KOPT-K1 (cell line): ENCODE results near the gene GPRC5A.

ENCODE experiments used
- H3K27ac ChIP-seq: fragments of 200-600 bp; sonication (generic); 2 replicates; pipeline ENCODE4 v1.5.1; 2016; ENCODE audit warnings: antibody characterized with exemption, mild to moderate bottlenecking, low read depth, low read length; ENCODE audit not compliant: poor library complexity, severe bottlenecking
- H3K36me3 ChIP-seq: fragments of 200-600 bp; sonication (generic); 2 replicates; pipeline ENCODE4 v1.5.1; 2017; ENCODE audit warnings: antibody characterized with exemption, mild to moderate bottlenecking, low read length, moderate library complexity; ENCODE audit not compliant: insufficient read depth
- H3K9me3 ChIP-seq: fragments of 200-600 bp; sonication (generic); 2 replicates; pipeline ENCODE4 v1.5.1; 2017; ENCODE audit warnings: antibody characterized with exemption, low read length, mild to moderate bottlenecking; ENCODE audit not compliant: insufficient read depth, poor library complexity, severe bottlenecking

Gene GPRC5A

DNA sequence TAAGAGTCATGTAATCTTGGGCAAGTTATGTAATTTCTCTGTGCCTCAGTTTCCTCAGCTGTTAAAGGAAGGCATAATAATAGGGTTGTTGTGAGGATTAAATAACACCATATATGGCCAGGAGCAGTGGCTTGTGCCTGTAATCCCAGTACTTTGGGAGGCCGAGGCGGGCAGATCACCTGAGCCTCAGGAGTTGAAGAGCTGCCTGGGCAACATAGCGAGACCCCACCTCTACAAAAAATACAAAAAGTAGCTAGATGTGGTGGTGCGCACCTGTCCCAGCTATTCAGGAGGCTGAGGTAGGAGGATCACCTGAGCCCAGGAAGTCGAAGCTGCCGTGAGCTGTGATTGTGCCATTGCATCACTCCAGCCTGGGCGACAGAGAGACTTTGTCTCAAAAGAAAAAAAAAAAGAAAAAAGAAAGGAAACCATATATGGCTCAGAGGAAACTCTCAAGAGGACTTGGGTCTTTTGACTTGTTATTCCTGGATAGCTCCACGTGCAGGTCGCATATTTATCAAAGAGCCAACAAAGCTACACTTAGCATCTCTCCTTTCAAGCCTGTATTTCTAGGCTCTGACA, 6.9 kb downstream of the GPRC5A start:
- Histone ChIP-seq H3K9me3 (no peaks in the 10 kb centered on the region), H3K27ac (no peak overlapping the region), H3K36me3 (no peaks in the 10 kb centered on the region)

DNA sequence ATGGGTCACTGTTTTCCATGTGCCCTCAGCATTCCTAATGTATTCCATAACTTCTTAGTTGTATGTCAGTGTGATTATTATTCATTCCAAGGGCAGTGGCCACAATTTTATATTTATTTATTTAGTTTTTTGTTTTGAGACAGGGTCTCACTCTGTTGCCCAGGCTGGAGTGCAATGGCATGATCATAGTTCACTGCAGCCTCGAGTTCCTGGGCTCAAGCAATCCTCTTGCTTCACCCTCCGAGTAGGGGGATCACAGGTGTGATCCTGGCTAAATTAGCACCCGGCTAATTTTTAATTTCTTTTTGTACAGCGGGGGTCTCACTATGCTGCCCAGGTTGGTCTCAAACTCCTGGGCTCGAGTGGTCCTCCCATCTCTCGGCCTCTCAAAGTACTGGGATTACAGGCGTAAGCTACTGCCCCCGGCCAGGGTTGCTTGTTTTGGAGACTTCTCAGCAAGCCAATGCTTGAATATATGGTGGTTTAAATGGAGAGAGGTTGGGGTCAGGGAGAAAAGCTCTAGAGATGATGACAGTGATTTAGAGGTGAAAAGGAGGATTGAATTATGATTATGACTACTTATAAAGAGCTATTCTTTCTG, 7.6 kb downstream of the GPRC5A start:
- no peak overlapping the region for H3K27ac ChIP-seq
- no peaks in the 10 kb centered on the region for H3K36me3 ChIP-seq
- no peaks in the 10 kb centered on the region for H3K9me3 ChIP-seq

DNA sequence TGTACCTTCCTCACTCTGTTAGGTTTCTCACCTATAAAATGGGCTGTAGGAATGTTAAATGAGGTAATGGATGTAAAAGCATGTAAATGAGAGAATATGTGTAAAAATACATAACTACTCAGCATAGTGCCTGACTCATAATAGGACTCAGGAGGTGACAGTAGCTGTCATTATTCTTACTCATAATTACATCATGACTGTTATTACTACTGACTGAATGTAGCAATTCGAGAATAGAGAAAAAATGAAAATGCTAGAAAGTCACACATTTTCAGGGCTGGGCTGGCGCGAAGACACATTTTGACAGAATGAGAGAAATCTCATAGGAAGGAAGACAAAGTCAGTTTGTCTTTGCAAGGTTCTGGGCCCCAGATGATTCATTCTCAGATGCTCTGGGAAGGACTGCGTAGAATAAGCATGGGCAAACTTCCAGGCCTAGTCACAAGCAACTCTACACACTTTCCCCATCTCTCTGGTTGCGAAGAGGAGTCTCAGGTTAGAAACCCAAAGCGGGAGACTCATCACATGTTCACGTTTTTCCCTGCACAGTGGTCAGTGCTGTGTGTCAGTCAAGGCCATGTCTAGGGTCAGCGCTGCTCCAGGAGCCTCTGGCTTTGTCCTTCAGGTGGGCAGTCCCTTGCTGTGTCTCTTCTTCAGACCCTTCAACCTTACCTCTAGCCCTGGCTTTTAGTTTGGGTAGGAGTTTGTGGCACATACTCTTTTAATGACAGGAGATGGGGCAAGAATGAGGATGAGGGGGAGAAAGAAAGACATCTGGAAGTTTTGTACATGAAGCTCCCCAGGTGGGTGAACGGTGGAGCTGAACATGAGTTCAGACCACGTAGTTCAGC, 8.4 kb downstream of the GPRC5A start:
- Histone ChIP-seq H3K27ac (no peak overlapping the region), H3K36me3 (no peaks in the 10 kb centered on the region), H3K9me3 (no peaks in the 10 kb centered on the region)

DNA sequence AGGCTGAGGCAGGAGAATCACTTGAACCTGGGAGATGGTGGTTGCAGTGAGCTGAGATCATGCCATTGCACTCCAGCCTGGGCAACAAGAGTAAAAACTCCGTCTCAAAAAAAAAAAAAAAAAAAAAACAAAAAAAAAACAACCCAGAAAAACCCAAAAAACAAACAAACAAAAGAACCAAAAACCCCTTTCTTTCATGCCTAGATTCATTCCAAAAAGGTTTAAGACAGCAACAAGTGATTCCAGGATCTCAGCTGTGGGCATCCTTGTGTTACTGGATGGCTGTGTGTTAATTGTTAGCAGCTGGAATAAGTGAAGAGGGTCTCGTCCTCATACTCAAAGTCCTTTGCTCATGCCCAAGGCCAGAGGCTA, 9.4 kb downstream of the GPRC5A start:
- Histone ChIP-seq H3K36me3 (no peaks in the 10 kb centered on the region), H3K9me3 (no peaks in the 10 kb centered on the region), H3K27ac (no peak overlapping the region)

DNA sequence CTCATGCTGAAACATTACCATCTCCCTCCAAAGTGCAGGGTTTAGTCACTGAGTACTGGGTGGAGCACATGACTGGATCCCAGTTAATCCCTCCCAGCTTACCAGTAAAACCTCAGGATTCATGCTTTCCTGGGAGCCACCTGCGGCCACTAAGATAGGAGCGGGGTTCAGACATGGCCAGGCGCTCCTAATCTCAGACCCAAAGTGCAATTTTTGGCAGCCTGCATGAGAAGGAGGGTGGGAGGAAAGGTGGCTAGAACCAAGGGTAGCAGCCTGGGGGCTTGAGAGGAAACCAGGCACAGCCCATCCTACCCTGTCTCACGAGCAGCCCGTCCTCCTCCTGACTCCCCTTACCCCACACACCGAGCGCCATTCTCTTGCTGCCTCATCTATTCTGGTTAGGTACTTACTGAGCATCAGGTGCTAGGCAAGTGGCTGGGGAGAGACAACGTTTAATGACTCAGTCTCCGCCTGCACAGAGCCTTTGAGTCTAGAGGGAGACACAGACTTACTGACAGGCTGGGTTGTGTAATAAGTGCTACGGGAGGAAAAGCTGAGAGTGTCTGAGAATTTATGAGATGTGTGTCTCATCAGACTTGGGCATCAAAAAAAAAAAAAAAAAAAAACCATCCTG, 9.9 kb downstream of the GPRC5A start:
- Histone ChIP-seq H3K36me3 (no peaks in the 10 kb centered on the region), H3K27ac (no peak overlapping the region), H3K9me3 (no peaks in the 10 kb centered on the region)

DNA sequence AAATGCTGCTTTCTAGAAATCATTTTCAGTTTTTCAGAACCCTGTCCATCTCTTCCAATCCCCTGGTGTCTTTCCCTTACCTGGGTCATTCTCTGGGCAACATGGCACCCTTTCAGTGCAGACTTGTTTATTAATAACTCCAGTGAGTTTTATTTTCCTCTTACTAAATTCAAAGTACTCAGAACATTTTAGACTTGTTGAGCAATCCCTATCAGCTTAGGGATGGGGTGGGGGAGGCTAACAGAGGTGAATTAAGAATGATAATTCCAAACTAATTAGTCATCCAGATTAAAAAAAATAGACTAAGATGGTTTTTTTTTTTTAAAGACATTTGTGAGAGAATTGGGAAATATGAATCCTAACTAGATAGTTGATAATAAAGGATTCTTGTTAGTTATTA, 10.7 kb downstream of the GPRC5A start:
- Histone ChIP-seq H3K36me3 (no peaks in the 10 kb centered on the region), H3K9me3 (no peaks in the 10 kb centered on the region), H3K27ac (no peak overlapping the region)

DNA sequence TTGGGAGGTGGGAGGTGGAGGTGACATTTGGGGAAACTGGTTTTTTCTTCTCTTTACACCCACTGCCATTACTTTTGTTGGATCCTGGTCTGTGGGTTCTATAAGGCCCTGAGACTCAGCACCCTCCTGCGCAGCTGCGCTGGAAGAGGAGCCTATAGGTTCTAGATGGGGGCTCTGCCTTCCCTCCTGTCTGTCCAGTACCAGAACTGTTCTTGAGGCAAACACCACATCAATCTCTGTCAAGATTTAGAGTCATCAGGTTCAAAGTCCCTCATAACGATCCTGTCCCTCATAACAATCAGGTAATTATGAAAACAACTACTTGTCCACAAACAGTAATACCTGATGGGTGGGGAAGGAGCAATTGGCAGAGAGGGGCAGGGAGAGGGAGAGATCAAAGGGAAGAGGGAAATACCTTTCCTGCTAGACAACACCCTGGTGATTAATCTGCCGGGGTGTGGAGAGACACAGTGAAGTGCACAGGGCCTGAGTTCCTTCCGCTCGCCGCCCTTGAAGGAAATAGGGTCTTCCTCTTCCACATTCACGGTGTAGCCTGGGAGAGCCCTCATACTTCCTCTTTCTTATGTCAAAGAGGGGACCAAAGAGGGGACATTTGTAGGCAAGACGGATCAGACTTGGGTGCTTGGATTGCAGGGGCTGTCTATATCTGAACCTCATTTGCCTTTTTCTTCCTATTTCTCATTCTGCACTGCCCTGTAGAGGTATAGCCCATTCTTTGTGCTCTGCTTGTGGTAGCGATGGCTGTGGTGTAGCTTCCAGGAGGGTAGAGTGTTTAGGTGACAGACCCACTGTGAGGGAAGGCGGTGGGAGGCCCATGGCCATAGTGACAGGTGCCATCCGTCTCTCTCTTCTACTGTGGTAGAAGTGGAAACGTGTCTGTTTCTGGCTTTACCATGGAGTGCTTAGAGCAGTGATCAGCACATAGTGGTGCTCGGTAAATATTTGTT, 12.6 kb downstream of the GPRC5A start:
- H3K27ac ChIP-seq: no peak overlapping the region
- H3K36me3 ChIP-seq: no peaks in the 10 kb centered on the region

DNA sequence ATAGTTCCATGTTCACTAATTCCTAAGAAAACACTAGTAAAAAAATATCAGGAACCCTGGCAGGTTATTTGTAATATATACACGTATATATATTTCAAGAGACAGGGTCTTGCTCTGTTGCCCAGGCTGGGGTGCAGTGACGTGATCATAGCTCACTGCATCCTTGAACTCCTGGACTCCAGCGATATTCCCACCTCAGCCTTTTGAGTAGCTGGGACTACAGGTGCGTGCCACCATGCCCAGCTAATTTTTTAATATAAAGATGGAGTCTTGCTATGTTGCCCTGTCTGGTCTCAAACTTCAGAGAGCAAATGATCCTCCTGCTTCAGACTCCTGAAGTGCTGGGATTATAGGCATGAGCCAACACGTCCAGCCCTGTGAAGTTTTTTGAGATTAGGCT, 16.2 kb downstream of the GPRC5A start:
- H3K36me3 ChIP-seq: no peaks in the 10 kb centered on the region
- no peaks in the 10 kb centered on the region for H3K9me3 ChIP-seq
- H3K27ac ChIP-seq: no peak overlapping the region

More for the DNA sequence above, 12.6 kb downstream of the GPRC5A start:
- no peaks in the 10 kb centered on the region for H3K9me3 ChIP-seq

DNA sequence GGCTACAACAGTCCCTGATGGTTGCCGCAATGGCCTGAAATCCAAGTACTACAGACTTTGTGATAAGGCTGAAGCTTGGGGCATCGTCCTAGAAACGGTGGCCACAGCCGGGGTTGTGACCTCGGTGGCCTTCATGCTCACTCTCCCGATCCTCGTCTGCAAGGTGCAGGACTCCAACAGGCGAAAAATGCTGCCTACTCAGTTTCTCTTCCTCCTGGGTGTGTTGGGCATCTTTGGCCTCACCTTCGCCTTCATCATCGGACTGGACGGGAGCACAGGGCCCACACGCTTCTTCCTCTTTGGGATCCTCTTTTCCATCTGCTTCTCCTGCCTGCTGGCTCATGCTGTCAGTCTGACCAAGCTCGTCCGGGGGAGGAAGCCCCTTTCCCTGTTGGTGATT, 16.9 kb downstream of the GPRC5A start:
- Histone ChIP-seq H3K36me3 (no peaks in the 10 kb centered on the region), H3K27ac (no peak overlapping the region), H3K9me3 (no peaks in the 10 kb centered on the region)

DNA sequence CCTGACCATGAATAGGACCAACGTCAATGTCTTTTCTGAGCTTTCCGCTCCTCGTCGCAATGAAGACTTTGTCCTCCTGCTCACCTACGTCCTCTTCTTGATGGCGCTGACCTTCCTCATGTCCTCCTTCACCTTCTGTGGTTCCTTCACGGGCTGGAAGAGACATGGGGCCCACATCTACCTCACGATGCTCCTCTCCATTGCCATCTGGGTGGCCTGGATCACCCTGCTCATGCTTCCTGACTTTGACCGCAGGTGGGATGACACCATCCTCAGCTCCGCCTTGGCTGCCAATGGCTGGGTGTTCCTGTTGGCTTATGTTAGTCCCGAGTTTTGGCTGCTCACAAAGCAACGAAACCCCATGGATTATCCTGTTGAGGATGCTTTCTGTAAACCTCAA, 17.3 kb downstream of the GPRC5A start:
- H3K27ac ChIP-seq: no peak overlapping the region
- no peaks in the 10 kb centered on the region for H3K9me3 ChIP-seq
- no peaks in the 10 kb centered on the region for H3K36me3 ChIP-seq

DNA sequence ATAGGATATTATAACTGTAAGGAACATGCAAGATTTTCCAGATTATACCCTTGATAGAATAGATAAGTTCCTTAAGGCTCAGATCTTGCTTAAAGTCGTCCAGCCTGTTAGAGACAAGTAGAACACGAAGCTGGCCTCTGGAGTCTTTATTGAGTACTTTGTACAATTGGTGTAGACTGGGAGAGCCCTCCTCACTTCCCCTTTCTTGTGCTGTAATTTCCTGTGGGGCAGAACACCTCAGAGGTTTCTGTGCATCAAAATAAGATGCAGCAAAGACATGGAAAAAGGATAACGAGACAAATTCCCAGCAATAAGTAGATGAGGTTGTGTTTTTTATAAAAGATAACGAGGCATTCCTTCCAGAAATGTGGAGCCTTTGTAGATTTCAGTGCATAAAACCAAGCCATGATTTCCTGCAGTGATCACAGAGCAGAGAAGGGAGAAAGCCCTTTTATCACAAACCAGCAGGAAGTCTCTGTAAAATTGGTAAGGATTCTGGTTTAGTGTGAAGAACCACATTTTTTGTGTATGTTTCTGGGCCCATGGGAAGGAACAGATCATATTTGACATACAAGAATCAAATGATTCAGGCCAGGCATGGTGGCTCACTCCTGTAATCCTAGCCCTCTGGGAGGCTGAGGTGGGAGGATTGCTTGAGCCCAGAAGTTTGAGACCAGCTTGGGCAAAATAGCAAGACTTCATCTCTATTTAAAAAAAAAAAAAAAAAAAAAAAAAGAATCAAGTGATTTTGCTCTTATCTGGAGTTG, 18.0 kb downstream of the GPRC5A start:
- no peaks in the 10 kb centered on the region for H3K36me3 ChIP-seq
- H3K27ac ChIP-seq: no peak overlapping the region
- no peaks in the 10 kb centered on the region for H3K9me3 ChIP-seq

DNA sequence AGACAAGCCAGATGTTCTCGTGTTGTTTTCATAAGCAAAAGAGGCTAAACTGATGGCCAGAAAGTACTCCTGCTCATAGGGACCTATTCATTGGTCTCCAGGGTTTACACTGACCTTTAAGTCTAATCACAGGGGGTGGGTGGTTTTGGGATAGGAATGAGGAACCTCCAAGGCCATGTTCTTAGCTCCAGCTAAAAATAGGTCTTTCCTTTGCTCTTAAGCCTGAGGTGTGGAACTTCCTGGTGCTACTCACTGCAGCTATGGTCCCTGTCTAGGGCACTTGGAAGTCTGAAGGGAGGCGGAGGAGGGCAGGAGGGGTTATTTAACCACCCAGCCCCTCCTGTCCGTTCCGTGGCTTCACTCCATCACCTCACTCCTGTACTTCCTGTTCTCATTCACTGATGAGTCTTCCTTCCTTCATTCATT, 18.6 kb downstream of the GPRC5A start:
- Histone ChIP-seq H3K36me3 (no peaks in the 10 kb centered on the region), H3K27ac (no peak overlapping the region), H3K9me3 (no peaks in the 10 kb centered on the region)

DNA sequence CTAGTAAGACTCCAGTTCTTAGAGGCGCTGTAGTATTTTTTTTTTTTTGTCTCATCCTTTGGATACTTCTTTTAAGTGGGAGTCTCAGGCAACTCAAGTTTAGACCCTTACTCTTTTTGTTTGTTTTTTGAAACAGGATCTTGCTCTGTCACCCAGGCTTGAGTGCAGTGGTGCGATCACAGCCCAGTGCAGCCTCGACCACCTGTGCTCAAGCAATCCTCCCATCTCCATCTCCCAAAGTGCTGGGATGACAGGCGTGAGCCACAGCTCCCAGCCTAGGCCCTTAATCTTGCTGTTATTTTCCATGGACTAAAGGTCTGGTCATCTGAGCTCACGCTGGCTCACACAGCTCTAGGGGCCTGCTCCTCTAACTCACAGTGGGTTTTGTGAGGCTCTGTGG, 21.3 kb downstream of the GPRC5A start:
- no peaks in the 10 kb centered on the region for H3K9me3 ChIP-seq
- H3K27ac ChIP-seq: no peak overlapping the region
- H3K36me3 ChIP-seq: no peaks in the 10 kb centered on the region

DNA sequence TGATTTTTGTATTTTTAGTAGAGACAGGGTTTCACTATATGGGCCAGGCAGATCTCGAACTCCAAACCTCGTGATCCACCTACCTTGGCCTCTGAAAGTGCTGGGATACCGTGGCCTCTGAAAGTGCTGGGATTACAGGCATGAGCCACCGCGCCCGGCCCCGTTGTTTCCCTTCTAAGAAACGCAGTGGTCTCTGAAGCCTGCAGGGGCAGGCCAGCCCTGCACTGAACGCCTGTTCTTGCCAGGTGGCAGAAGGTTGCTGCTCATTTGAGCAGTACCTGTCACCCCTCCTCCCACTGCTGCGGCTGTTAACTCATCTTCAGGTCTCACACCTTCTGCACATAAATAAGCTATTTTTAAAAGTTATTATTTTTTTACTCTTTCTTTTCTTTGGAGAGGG, 24.3 kb downstream of the GPRC5A start:
- H3K9me3 ChIP-seq: no peaks in the 10 kb centered on the region
- no peaks in the 10 kb centered on the region for H3K36me3 ChIP-seq
- no peak overlapping the region for H3K27ac ChIP-seq
